Neural cell (in vitro differentiated cells): Measurements from ENCODE around the gene SCRG1.

Experiments
- CTCF ChIP-seq: fragments of 450-650 bp; IDR thresholded peaks from 2 replicates; pipeline ENCODE4 v1.5.1; 2014; ENCODE audit warnings: antibody characterized with exemption, mild to moderate bottlenecking, moderate library complexity; ENCODE audit not compliant: poor library complexity, severe bottlenecking
- EZH2 ChIP-seq: fragments of 200-600, 300-800 bp; shearing (Covaris generic), sonication (generic); IDR thresholded peaks from 2 replicates; pipeline ENCODE4 v1.6.1; 2014; ENCODE audit warnings: antibody characterized with exemption, low read length, borderline replicate concordance, mild to moderate bottlenecking; ENCODE audit not compliant: insufficient read depth, poor library complexity, severe bottlenecking
- MXI1 ChIP-seq: fragments of 450-650 bp; conservative IDR thresholded peaks from 2 replicates; pipeline ENCODE4 v1.6.1; 2014; ENCODE audit warnings: antibody characterized with exemption, mild to moderate bottlenecking; ENCODE audit not compliant: poor library complexity, severe bottlenecking
- POLR2AphosphoS5 ChIP-seq: IDR thresholded peaks from 2 replicates; pipeline ENCODE4 v1.6.1; 2012
- RAD21 ChIP-seq: fragments of 450-650 bp; conservative IDR thresholded peaks from 2 replicates; pipeline ENCODE4 v1.6.1; 2014; ENCODE audit warnings: antibody characterized with exemption, mild to moderate bottlenecking, moderate library complexity
- SMC3 ChIP-seq: fragments of 450-650 bp; conservative IDR thresholded peaks from 2 replicates; pipeline ENCODE4 v1.6.1; 2014; ENCODE audit warnings: antibody characterized with exemption, mild to moderate bottlenecking, moderate library complexity; ENCODE audit not compliant: poor library complexity

GRCh38 chr4:173417833-173418232 is 18.9 kb upstream of the SCRG1 start:
- TF ChIP-seq SMC3 (no peak), POLR2AphosphoS5 (no peak), CTCF (no peak), RAD21 (no peak), MXI1 (no peak), EZH2 (no peak)
